GM21723 (cell line): ENCODE measurements around the gene SMARCB1.
"Not testable (repeated sequence)": the region's sequence is repeated elsewhere in the genome, so short reads cannot be mapped to it uniquely, and the experiment has no call there.

Source experiments
- ATAC-seq: cut with Tn5 transposase; IDR thresholded peaks from one replicate; pipeline ENCODE4 v1.9.1; 2021; ENCODE audit warnings: mild to moderate bottlenecking, moderate library complexity; ENCODE audit not compliant: unreplicated experiment

SMARCB1 gene

GRCh38 chr22:23841736-23842445, 55.1 kb downstream of the SMARCB1 start:
- ATAC-seq = no peak

GRCh38 chr22:23842599-23842998, 55.8 kb downstream of the SMARCB1 start:
- no peak for ATAC-seq

- no peak for ATAC-seq
These were observed 58.0 kb downstream of the SMARCB1 start for GRCh38 chr22:23844739-23845202.

DNA sequence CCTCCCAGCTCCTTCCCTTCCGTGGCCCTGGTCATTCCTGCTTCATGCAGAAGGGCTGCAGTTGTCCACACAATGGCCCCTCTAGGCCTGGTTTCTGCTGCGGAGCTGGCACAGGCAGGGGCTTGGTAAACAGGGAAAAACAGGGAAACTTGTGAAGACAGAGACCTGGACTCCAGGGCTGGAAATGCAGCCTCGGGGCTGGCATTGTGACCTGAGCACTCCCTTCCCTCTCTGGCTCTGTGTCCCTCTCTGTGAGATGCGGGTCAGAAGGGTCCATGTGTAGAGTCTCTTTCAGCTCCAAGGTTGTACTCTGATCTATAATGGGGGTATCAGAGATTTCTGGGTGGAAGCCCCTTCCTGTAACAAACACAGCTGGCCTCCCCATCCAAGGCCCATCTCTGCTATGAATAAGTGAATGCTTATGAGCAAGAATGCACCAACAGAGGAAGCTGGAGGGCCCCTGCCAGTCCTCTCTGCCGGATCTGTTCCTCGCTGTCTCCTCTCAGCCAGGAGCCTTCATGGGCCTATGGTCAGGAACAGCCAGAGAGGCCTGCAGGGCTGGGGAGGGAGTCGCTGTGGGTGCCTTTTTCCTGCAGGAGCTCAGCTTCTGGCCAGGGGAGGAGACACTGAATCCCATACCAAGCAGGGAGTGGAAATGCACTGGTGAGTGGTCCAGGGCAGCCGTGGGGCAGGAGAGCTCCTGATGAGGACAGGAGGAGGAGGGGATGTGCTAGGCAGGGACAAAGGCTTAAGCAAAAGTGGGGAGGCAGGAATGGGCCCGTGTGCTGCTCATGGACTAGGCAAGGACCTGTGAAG, 58.7 kb downstream of the SMARCB1 start:
- ATAC-seq = no peak

- no peak for ATAC-seq
These were observed 59.3 kb downstream of the SMARCB1 start for GRCh38 chr22:23846081-23846469.

DNA sequence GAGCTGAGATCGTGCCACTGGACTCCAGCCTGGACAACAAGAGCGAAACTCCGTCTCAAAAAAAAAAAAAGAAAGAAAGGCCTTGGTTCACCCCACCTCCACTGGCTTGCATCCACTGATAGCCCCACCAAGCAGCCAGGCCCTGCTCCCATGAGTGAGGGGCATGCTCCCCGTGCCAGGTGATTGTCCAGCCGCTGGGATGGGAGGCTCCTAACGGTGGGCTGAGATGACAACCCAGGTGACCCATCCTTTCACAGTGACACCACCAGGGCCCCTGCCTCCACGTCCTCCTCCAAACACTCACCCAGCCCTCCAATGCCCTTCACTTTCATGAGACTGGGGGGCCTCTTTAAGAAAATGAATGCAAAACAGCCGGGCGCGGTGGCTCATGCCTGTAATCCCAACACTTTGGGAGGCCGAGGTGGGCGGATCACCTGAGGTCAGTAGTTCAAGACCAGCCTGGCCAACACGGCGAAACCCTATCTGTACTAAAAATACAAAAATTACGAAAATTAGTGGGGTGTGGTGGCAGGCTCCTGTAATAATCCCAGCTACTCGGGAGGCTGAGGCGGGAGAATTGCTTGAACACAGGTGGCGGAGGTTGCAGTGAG, 60.6 kb downstream of the SMARCB1 start:
- no peak for ATAC-seq

DNA sequence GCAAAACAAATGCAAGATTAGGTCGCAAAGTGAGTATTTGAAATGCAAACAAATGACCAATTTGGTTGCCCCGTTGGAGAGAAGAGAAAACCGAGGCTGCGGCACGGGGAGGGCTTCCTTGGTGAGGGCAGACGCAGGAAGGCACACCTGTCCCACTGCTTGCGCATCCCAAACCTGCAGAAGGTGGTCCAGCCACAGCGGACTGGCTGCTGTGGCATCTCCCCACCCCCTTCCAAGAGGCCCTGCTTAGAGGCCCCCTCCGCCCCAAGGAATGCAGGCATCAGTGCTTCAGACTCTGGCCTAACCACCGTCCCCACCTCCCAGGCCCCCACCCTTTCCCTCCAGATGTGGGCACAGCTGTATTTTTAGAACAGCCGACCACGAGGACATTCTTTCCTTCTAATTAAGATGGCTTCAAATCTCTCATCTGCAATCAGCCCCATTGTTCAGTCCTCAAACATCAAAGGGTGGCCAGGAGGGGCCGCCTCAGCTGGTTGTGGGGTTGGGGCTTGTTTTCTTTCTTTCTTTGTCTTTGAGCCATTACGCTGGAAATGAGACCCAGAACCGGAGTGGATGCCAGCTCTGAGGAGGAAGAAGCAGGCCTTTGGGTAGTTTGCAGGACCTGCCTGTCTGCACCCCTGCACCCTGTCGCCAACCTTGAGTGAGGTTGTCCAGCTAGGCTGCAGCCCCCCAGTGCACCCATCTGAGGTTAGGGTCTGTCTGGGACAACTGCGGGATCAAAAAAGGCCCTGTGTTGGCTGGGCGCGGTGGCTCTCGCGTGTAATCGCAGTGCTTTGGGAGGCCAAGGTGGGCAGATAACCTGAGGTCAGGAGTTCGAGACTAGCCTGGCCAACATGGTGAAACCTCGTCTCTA, 61.5 kb downstream of the SMARCB1 start:
- no peak for ATAC-seq

DNA sequence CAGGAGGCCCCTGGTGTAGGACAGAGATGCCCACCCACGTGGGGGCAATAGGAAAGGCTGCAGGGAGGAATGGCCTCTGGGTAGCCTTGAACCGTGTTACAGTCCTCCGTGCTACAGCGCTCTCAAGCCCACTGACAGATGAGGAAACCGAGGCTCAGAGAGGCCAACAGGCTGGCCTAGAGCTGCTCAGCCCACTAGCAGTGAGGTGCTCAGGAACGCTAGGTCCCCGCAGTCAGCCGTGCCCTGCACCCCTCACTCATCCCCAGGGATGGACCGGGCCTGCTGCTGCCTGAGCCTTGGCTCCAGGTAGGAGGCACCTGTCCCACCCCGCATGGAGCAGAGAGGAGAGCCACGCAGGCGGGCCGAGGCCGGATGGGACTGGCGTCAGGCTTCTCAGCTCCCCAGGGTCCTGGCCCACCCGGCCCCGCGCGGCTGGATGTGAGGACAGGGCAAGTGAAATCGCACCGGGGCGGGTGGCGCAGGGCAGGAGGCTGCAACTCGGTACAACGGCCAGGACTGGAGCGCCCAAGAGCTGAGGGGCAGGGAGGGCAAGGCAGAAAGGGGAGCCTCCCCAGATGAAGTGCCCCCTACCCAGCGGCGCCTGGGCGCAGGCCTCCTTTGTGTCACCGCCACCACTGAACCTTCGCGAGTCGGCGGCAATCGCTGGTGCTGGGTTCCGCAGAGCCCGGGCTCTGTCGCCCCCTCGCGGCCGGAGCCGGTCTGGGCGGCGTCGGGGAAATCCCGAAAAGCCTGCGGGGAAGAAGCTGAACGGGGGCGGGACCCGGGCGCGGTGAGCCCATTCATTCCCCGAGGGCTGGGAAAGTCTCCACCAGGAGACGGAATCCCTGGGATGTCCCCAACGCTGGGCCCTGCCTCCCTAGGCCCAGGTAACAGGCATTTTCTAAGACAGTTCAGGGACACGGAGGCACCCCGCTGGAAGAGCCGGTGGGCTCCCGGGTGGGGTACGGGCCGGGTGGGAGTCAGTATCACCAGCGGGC, 62.5 kb downstream of the SMARCB1 start:
- ATAC-seq = no peak

- no peak for ATAC-seq
These were observed 63.4 kb downstream of the SMARCB1 start for GRCh38 chr22:23850136-23850611.

GRCh38 chr22:23856721-23857605, 70.2 kb downstream of the SMARCB1 start:
- peak; percentile 40 for ATAC-seq

- ATAC-seq = peak; percentile 90
These were observed 71.1 kb downstream of the SMARCB1 start, which contains the start of gene SLC2A11 for GRCh38 chr22:23857606-23858483. SLC2A11 (plus strand) TSS chr22:23857875; CDS start chr22:23858000, 125 bp downstream.

DNA sequence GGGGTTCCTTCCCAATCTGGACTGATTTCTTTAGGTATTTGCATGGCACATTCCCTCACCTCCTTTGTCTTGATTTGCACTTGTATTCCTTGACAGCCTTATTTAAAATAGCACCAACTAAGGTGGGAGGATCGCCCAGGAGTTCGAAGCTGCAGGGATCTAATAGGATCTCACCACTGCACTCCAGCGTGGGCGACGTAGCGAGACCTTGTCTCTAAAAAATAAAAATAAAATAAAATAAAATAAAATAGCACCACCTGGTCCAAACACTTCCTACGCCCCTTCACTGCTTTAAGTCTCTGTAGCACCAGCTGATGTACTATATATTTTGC, 71.7 kb downstream of the SMARCB1 start:
- no peak for ATAC-seq

DNA sequence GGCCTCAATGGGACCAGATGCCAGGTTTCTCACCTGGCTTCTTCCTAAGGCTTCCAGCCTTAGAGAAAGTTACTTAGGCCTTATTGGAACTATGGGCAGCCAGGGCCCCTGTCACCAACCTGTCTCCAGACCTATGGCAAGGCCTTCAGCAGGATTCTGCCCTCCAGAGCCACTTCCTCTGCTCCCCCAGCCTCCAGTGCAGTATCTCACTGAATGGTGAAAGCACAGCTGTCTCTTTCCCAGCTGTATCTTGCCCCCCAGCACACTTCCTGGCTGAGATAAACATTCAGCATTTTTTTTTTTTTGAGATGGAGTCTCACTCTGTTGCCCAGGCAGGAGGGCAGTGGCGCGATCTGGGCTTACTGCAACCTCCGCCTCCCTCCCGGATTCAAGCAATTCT, 72.4 kb downstream of the SMARCB1 start:
- no peak for ATAC-seq

GRCh38 chr22:23860187-23860586, 73.4 kb downstream of the SMARCB1 start:
- not testable (repeated sequence) for ATAC-seq

- no peak for ATAC-seq
These were observed 75.3 kb downstream of the SMARCB1 start for GRCh38 chr22:23862103-23862502.

- ATAC-seq = not testable (repeated sequence)
These were observed 77.9 kb downstream of the SMARCB1 start for GRCh38 chr22:23864499-23865154.

GRCh38 chr22:23868580-23868979, 81.8 kb downstream of the SMARCB1 start:
- ATAC-seq = no peak
